GM12875 (cell line): ENCODE results near the gene MEIKIN.

Source experiments
- H3K4me3 ChIP-seq: one replicate; pipeline ENCODE4 v1.5.1; 2011; ENCODE audit warnings: low read depth, low read length, control low read depth
- CTCF ChIP-seq: IDR thresholded peaks from 2 replicates; pipeline ENCODE4 v1.5.1; 2011; ENCODE audit warnings: low read depth, mild to moderate bottlenecking, control low read depth, inconsistent platforms, low read length, moderate library complexity, borderline replicate concordance; ENCODE audit not compliant: insufficient read depth

MEIKIN gene

DNA sequence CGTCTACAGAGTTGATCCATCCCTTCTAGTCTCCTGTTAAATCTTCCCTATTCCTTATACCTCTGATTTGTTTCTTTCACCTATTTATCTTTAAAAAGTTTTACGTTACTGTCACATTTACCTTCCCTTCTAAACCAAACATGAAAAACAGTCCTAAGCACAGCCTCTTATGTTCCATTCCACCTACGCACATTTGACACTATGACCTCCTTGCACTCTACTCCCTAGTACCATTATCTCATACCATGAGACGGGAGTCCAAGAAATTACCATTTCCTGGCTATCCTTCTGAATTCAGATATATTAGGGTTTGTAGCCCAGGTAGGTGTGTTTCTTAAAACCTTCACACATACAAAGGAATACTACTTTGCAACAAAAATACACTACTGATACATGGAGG is 173.8 kb downstream of the MEIKIN start:
- no peak for TF ChIP-seq CTCF
- H3K4me3 ChIP-seq, result no peak overlapping the region

DNA sequence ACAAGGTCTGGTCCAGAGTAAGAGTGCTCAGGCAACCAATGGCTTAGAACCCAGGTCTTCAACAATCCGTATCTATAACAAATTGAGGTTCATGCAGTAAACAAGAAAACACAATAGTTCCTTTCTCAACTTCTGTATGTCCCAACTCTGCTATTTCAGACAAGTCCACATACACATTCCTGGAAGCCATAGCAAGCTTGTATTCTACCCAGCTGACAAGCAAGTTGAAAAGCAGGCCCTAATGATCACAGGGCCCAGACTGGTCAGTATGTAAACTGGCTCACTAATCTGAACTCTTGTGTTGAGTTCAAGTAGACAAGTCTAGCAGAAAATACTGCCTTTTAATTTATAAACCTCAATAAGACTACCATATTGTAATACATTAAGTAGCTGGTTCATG is 175.5 kb downstream of the MEIKIN start:
- H3K4me3 ChIP-seq, result no peak overlapping the region
- no peak for TF ChIP-seq CTCF

DNA sequence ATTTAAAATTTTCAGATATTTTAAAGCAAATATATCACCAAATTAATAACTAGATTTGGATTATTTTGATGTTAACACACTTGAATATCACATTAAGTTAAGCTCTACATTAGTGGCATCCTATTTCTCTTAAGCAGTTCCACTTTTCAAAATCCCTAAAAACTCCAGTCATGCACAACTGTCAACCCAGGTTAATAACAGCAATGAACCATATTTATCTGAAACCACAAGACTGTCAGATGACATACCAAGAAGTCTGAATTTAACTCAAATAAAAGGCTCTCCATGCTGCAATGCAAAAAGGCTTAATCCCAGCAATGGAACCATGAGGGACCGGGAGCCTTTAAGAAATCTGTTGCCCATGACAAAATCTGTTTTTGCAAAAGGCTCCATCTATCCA is 176.1 kb downstream of the MEIKIN start:
- H3K4me3 ChIP-seq, result no peak overlapping the region
- TF ChIP-seq CTCF, result no peak

DNA sequence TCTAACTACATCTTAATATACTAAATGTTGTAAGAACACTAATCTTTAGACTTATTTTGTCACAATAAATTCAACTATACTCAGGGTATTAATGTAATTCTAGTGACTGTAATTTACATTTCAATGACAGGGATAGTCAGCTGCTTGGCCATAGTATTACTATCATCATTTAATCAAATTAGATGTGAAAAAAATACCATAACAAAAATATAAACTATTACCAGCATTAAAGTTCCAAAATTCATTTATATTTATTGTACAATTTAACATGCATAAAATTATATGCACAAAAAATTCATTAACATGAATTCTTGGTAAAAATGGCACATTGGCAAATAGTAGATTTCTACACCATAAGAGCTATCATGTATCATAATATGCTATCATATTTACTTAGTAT is 177.6 kb downstream of the MEIKIN start:
- no peak overlapping the region for H3K4me3 ChIP-seq
- no peak for TF ChIP-seq CTCF

DNA sequence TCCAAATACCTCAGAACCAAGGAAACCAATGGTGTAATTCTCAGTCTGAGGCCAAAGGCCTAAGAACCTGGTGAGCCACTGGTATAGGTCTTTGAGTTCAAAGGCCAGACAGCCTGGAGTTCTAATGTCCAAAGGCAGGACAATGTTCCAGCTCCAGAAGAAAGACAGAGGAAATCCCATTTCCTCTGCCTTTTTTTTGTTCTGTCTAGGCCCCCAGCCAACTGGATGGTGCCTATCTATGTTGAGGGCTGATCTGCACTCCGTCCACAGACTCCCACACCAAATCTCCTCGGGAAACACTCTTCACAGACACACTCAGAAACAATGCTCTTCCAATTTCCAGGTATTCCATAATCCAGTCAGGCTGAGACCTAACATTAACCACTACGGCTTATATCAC is 178.8 kb downstream of the MEIKIN start:
- no peak for TF ChIP-seq CTCF

GRCh38 chr5:131765261-131765660 is 180.2 kb downstream of the MEIKIN start:
- H3K4me3 ChIP-seq, result no peak overlapping the region
- TF ChIP-seq CTCF, result no peak

More for the DNA sequence above, 178.8 kb downstream of the MEIKIN start:
- no peak overlapping the region for H3K4me3 ChIP-seq

DNA sequence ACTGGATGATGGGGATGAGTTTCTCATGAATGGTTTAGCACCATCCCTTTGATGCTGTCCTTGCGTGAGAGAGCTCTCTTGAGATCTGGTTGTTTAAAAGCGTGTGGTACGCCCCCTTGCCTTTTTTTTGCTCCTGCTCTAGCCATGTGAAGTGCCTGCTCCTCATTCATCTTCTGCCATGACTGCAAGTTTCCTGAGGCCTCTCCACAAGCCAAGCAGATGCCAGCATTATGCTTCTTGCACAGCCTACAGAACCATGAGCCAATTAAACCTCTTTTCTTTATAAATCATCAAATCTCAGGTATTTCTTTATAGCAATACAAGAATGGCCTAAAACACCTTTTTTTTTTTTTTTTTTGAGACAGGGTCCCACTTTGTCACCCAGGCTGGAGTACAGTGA is 181.5 kb downstream of the MEIKIN start:
- no peak overlapping the region for H3K4me3 ChIP-seq
- TF ChIP-seq CTCF, result no peak
